ENCODE measurements around the gene RUFY1. TPM values are rescaled to one million over a fixed set of nuclear protein-coding genes. Genes with fewer than 3 reads are reported as not detected.

The RUFY1 gene
- total RNA-seq, 1 experiment from 2014 or later: 45.7 TPM

DNA sequence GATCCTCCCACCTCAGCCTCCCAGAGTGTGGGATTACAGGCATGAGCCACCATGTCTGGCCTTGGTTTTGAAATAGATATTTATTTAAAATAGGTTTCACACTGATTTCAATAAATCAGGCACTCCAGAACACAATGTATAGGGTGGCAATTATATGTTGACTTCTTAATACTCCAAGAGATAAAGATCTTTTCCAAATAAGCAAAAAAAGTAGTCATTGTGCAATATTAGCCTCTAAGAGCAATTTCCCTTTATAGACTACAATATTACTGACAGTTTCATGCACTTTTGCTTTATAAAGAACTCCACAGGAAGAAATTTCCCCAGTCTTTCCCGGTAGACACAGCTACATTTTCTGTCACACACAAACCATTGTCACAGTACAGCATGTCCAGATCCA, 23.4 kb upstream of the RUFY1 start:
- Histone ChIP-seq H3K27me3 (ENCODE audit: insufficient read depth, low read length) (no peaks in the 10 kb centered on the region), H2BK5ac (ENCODE audit: insufficient read length, low read length) (no peak overlapping the region), H3K18ac (ENCODE audit: insufficient read length, low read depth, low read length) (no peak overlapping the region), H2AFZ (ENCODE audit: low read length) (no peak overlapping the region), H3K9ac (ENCODE audit: extremely low read depth, insufficient read length, low read length) (no peak overlapping the region), H3K4ac (ENCODE audit: low read depth, low read length) (no peak overlapping the region), H3K14ac (ENCODE audit: insufficient read depth, low read length) (no peak overlapping the region), H3K27ac (ENCODE audit: insufficient read length, low read depth, low read length) (no peak overlapping the region), H3K56ac (ENCODE audit: insufficient read length, low read depth, low read length) (no peak overlapping the region), H3K4me2 (ENCODE audit: insufficient read depth, insufficient read length, low read length) (no peak overlapping the region), H2BK120ac (ENCODE audit: low read depth, low read length, poor library complexity, severe bottlenecking) (no peak overlapping the region), H2BK20ac (ENCODE audit: low read depth, low read length, poor library complexity, severe bottlenecking) (no peak overlapping the region), H3K23me2 (ENCODE audit: insufficient read length, low read depth, low read length, poor library complexity, severe bottlenecking) (no peaks in the 10 kb centered on the region), H2BK15ac (ENCODE audit: low read depth, low read length) (no peak overlapping the region), H3T11ph (ENCODE audit: low read length) (no peak overlapping the region), H3K4me1 (ENCODE audit: insufficient read depth, low read length) (no peaks in the 10 kb centered on the region), H4K5ac (ENCODE audit: insufficient read length, low read depth, low read length) (no peak overlapping the region), H2BK12ac (ENCODE audit: insufficient read length, low read depth, low read length) (no peak overlapping the region), H4K20me1 (ENCODE audit: control insufficient read depth, insufficient read depth, insufficient read length) (no peaks in the 10 kb centered on the region), H3K9me3 (ENCODE audit: control insufficient read depth, low read depth, low read length) (no peaks in the 10 kb centered on the region), H3K79me1 (ENCODE audit: insufficient read depth, low read depth, low read length, poor library complexity, severe bottlenecking) (no peaks in the 10 kb centered on the region), H3K79me2 (ENCODE audit: insufficient read depth, low read length) (no peaks in the 10 kb centered on the region), H2AK5ac (ENCODE audit: insufficient read length, low read length) (no peak overlapping the region), H4K91ac (ENCODE audit: insufficient read length, low read depth, low read length) (no peak overlapping the region), H3K23ac (ENCODE audit: insufficient read length, low read depth, low read length) (no peak overlapping the region), H4K8ac (replicated peaks; ENCODE audit: insufficient read length, low read depth, low read length) (no peak overlapping the region)
- Mint-ChIP-seq H3K36me3 (ENCODE audit: insufficient read depth in 1 of 3, low read depth in 3 of 3) (no peaks in the 10 kb centered on the region), H3K9me3 (no peaks in the 10 kb centered on the region; a peak in 2 of 5 replicates), H3K27ac (no peak overlapping the region), H3K4me1 (peaks cover 4 to 11% of the 10 kb centered on the region in 2 experiments), H3K27me3 (ENCODE audit: low read depth) (peaks cover 6% of the 10 kb centered on the region), H3K4me3 (no peak overlapping the region)
- no peak for DNase-seq
- TF ChIP-seq, protein P1, sequence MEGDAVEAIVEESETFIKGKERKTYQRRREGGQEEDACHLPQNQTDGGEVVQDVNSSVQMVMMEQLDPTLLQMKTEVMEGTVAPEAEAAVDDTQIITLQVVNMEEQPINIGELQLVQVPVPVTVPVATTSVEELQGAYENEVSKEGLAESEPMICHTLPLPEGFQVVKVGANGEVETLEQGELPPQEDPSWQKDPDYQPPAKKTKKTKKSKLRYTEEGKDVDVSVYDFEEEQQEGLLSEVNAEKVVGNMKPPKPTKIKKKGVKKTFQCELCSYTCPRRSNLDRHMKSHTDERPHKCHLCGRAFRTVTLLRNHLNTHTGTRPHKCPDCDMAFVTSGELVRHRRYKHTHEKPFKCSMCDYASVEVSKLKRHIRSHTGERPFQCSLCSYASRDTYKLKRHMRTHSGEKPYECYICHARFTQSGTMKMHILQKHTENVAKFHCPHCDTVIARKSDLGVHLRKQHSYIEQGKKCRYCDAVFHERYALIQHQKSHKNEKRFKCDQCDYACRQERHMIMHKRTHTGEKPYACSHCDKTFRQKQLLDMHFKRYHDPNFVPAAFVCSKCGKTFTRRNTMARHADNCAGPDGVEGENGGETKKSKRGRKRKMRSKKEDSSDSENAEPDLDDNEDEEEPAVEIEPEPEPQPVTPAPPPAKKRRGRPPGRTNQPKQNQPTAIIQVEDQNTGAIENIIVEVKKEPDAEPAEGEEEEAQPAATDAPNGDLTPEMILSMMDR (conservative IDR thresholded peaks at IDR 0.05): no peak
- WGBS (ENCODE audit: extremely low coverage, insufficient read length, low lambda C conversion rate): no CpG with 5 or more reads among the region's 1 CpG

All from H9 (cell line).